Measurements from ENCODE around the gene C21orf91.

The C21orf91 gene

DNA sequence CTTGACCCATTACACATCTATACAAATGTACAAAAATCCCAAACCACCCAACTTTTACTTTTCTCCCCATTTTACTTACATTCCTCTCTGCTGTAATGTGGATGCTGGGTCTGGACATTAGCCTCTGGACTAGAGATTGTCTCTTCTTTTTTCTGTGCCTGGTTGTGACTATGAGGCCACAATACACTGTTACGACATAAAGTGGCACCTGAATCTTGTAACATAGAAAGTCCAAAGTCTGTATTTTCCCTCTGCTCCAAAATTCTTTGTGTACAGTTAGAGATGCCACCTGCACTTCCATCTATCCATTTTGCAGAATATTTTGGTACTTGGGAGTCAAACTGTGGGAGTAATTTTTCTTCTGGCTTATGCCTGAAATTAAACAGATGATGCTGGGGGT is 22.7 kb downstream of the C21orf91 start:
- no peak for DNase-seq

- DNase-seq = no peak
These were observed 23.1 kb downstream of the C21orf91 start for GRCh38 chr21:17796037-17796403.

DNA sequence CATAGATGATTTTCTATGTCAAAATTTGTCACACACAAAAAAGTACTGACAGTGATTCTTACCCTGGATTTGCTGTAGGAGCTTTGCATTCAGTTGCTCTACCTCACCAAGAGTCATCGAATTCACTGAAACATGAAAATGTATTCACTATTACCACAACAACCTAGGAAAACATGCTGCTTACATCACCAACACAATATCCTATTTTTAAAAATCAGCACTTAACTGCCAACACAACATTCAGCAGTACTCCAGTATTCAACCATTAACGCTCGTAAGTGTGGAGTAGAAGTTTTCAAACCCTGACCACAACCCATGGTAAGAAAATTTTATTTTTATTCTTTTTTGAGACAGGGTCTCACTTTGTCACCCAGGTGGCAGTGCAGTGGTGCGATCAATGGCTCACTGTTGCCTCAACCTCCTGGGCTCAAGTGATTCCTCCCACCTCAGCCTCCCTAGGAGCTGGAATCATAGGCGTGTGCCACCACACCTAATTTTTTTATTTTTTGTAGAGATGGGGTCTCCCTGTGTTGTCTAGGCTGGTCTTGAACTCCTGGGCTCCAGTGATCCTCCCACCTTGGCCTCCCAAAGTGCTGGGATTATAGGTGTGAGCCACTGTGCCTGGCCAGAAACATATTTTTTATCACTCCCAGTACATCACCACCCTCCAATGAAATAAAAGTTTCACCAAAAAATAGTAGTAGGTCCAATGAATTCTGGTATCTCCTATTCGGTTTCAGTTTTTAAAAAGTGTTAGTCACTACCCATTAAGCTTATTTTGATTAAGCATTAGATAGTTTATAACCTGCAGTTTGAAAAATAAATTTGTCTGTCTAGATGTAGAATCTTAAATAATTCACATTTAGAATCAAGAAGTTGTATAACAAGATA is 23.8 kb downstream of the C21orf91 start:
- peak; percentile 53 for DNase-seq

GRCh38 chr21:17794518-17795145 is 24.5 kb downstream of the C21orf91 start:
- DNase-seq = peak; percentile 54

DNA sequence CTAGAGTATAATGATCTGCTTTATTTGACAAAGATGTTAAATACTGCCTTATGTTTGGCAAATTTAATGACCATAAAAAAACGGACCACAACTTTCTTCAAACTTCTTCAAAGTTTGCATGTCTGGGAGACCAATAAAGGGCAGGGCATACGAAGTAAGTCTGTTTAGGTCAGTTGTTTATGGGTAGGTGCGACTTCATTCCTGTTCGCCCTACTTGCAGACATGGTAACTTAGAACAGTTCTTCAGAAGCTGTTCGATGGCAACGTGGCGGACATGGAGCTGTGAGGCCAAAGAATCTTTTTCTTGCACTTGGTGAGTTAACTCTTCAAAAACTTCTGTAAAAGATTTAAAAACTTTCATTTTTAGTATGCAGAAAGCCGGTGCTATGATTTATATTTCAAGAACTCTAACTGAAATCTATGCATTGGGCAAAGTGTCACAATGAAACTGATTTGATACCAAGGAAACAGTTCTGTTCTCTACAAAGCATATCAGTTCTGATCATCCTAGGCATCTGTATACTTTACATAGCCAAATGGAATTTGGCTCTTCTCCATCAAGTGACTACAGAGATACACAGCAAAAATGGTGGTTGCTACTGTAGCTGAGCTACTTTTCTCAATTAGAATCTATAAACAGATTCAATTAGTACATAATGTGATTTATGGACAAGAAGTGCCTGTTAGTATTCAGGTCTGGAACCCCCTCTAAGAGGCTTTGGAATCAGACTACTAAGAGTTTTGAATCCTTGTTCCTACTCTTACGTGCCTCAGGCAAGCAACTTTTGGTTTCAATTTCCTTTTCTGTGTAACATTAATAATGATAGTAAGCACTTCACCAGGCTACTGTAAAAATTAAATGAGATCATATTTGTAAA is 25.7 kb downstream of the C21orf91 start:
- DNase-seq = peak; percentile 58

DNA sequence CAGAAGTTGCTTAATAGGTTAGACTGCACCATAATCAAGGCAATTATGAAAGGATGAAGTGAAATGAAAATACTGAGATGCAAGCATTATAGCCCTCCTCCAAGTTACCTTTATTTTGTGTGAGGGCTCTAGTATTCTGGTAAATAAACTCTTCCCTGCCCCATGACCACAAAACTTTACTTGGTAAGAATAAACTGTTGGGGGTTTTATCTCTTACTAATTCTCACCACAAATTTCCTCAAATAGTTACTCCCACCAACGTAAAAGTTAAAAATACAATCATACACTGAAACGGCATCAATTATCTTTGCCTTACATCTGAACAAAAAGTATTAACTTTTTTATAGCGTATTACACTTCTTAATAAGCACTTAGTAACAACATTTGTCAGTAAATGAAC is 29.5 kb downstream of the C21orf91 start:
- peak; percentile 62 for DNase-seq

- peak; percentile 38 for DNase-seq
These were observed 30.1 kb downstream of the C21orf91 start for GRCh38 chr21:17789069-17789468.

GRCh38 chr21:17786851-17787181 is 32.3 kb downstream of the C21orf91 start:
- no peak for DNase-seq

GRCh38 chr21:17786071-17786850 is 32.9 kb downstream of the C21orf91 start:
- no peak for DNase-seq

GRCh38 chr21:17785403-17785788 is 33.8 kb downstream of the C21orf91 start:
- DNase-seq = no peak

GRCh38 chr21:17784604-17785402 is 34.4 kb downstream of the C21orf91 start:
- peak; percentile 55 for DNase-seq

GRCh38 chr21:17784180-17784598 is 35.0 kb downstream of the C21orf91 start:
- peak; percentile 49 for DNase-seq

DNA sequence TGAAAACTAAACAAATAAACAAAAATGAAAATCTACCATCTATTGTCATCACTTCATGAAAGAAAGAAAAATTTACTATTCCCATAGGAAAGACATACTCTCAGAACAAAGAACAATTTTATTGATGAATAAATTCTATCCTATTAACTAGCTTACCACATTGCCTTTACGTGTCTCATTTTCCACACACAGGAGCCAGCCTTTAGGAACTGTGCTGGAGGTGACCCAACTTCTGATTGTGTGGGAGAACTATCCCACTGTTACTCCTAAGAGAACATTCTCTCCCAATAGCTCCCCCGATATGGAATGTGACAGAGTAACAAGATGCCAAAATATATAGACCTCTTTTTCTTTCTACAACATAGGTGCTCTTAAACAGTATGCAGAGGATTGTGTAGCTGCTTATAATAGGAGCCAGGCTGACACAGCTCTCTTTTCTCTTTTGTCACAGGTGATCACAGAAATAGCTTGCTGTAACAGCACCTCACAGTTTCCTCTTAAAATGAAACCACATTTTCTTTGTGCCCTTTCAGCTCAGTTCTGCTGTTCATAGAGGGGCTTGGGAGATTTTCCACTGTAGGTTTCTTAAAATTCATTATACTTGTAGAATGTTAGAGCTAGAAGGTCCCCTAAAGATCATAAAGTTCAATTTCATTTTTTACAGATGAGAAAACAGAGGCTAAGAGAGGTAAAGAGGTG is 35.5 kb downstream of the C21orf91 start:
- DNase-seq = peak; percentile 58

DNA sequence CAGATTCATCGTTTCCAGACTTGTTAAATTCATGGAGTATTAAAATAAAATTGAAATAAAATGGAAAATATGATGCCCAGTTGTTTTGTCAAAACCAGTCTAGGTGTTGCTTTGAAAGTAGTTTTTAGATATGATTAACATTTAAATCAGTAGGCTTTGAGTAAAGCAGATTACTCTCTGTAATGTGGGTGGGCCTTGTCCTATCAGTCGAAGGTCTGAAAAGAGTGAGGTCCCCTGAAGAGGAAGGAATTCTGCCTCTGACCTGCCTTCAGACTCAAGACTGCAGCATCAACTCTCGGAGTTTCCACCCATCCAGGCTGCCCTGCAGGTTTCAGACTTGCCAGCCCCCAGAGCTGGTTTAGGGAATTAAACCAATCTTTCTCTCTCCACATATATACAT is 36.2 kb downstream of the C21orf91 start:
- no peak for DNase-seq

DNA sequence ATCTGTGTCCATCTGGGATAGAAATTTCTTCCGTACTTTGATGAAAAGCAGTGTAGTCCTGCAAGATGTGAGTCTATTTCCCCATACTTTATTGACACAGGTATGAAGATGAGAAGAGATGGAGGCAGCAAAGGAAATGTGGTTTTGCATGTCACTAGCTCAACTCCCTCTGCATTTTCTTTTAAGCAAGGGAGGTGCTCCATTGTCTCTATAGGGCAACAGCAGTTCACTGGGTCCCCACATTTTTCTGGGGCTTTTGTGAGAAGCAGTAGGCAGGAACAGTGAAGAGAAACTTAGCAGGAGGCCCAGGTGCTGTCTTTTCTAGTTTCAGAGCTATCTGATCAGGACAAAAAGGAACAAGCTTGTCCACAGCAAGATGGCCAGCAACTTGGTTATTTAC is 37.1 kb downstream of the C21orf91 start:
- peak; percentile 49 for DNase-seq

- DNase-seq = no peak
These were observed 37.6 kb downstream of the C21orf91 start for GRCh38 chr21:17781524-17781923.

GRCh38 chr21:17780539-17780938 is 38.6 kb downstream of the C21orf91 start:
- DNase-seq = peak; percentile 84

DNA sequence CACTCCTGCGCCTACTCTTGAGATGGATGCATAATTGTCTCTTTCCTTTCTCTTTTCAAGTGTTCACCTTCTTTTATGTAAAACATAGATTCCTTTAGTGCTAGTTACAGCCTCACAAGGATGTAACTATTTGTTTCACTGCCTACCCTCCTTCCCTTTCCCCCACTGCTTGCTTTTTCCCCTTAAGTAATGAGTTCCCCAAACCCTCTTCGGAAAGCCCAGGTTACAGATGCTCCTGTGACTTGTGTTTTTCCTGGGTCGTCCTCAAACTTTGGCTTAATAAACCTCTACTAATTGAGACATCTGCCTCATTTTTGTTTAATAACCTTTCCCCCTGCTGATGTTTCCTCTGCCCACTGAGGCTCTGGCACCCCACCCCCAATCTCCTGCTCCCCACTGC is 39.2 kb downstream of the C21orf91 start:
- no peak for DNase-seq

DNA sequence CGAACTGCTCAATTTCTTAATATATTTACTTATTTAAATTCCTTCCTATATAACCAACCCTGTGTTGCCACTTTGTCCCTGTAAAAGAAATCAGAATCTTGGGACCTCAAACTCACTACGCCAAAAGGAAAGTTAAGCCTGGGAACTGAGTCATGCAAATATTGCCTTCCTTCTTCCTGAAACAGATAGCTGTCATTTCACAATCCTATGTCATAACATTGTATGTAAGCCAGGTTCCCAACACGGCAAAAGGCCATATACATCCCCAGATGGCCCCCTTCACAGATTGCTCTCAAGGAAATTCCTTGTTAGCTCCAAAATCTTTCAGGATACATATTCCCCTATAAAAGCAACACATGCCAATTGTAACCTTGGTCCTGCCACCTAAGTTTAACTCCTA is 39.7 kb downstream of the C21orf91 start:
- no peak for DNase-seq

- no peak for DNase-seq
These were observed 41.9 kb downstream of the C21orf91 start for GRCh38 chr21:17777072-17777765.
